PC-3 (cell line): ENCODE data around the gene EPB41L4A.

Source experiments
- EZH2 ChIP-seq: fragments of 300-600 bp; sonication (generic); IDR thresholded peaks from one replicate; pipeline ENCODE4 v1.6.1; 2017; ENCODE audit warnings: antibody characterized with exemption, mild to moderate bottlenecking, low read length; ENCODE audit not compliant: unreplicated experiment
- EZH2phosphoT487 ChIP-seq: fragments of 300-600 bp; sonication (generic); IDR thresholded peaks from 2 replicates; pipeline ENCODE4 v1.6.1; 2018; ENCODE audit warnings: mild to moderate bottlenecking, antibody characterized with exemption, low read length, borderline replicate concordance
- TF ChIP-seq, protein P1 (sequence below): fragments of 300-600 bp; sonication (generic); conservative IDR thresholded peaks from 2 replicates; pipeline ENCODE4 v1.5.1; 2017; ENCODE audit warnings: antibody characterized with exemption, low read depth, mild to moderate bottlenecking, low read length

GRCh38 chr5:112419164-112419985 lies at the start of gene EPB41L4A:
- TF ChIP-seq, protein P1, sequence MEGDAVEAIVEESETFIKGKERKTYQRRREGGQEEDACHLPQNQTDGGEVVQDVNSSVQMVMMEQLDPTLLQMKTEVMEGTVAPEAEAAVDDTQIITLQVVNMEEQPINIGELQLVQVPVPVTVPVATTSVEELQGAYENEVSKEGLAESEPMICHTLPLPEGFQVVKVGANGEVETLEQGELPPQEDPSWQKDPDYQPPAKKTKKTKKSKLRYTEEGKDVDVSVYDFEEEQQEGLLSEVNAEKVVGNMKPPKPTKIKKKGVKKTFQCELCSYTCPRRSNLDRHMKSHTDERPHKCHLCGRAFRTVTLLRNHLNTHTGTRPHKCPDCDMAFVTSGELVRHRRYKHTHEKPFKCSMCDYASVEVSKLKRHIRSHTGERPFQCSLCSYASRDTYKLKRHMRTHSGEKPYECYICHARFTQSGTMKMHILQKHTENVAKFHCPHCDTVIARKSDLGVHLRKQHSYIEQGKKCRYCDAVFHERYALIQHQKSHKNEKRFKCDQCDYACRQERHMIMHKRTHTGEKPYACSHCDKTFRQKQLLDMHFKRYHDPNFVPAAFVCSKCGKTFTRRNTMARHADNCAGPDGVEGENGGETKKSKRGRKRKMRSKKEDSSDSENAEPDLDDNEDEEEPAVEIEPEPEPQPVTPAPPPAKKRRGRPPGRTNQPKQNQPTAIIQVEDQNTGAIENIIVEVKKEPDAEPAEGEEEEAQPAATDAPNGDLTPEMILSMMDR = no peak
- peak; percentile 90 for TF ChIP-seq EZH2
- 0 out of 2 replicates have a peak, but pooled peaks have one; percentile 68 for TF ChIP-seq EZH2phosphoT487
